ENCODE results near the gene GFRA4.
"Not testable (repeated sequence)": the region's sequence is repeated elsewhere in the genome, so short reads cannot be mapped to it uniquely, and the experiment has no call there.

GFRA4 gene

DNA sequence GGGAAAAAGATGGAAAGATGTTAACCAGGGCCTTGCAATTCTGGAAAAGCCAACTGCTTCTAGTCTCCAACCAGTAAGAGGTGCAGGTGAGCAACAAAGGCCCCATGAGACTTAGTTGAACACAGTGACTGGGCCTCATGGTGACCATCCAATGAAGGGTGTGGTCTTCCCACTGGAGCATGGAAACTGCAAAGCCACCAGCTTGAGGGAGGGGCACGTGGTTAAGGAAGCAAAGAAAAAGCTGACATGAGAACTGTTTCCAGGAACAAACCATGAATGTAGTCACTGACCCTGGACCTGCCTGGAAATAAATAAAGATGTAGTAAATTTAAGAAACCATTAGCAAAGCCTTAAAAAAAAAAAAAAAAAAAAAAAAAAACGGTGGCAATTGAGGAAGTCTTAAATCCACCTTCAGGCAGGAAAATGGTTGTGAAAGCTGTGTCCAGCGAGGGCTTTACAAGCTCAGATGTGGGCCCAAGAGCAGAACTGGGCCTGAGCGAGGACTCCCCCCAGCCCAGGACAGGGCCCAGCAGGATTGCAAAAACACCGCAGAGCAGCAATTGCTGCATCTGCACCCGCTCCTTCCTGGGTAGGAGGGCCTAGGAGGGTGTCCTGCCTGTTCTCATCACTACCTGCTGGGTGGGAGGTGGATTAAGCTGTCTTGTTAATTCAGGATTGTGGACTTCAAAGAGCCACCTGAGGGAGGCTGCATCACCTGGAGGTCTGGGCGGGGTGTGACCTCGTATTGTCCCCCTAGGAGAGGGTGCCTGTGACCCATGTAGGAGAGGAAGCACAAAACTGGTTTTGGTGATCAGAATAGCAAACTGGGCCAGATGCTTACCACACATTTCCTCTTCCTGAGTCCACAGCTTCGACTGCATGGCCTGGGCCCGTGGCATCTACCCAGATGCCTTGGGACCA, 10.3 kb downstream of the GFRA4 start:
- DNase-seq, result no peak

DNA sequence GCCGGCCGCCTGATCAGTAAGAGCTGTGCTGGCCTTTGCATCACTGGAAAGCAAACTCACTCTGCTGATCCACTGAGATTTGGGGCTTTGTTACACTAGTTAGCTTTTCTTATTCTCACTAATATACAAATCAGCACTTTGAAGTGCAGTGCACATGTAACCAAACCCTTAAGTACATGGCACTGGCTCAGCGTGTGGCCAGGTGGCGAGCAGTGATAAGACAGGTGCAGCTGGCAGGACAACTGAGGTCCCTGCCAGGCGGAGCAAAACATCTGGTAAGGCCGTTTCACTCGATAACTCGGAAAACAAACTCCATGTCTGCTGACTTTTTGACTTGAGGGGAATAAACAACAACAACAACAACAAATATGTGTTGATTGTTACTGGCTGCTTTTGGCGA, 11.0 kb downstream of the GFRA4 start:
- no peak for DNase-seq

GRCh38 chr20:3651204-3651962, 11.8 kb downstream of the GFRA4 start:
- DNase-seq, result no peak

- DNase-seq, result no peak
These were observed 14.2 kb downstream of the GFRA4 start for GRCh38 chr20:3648951-3649350.

DNA sequence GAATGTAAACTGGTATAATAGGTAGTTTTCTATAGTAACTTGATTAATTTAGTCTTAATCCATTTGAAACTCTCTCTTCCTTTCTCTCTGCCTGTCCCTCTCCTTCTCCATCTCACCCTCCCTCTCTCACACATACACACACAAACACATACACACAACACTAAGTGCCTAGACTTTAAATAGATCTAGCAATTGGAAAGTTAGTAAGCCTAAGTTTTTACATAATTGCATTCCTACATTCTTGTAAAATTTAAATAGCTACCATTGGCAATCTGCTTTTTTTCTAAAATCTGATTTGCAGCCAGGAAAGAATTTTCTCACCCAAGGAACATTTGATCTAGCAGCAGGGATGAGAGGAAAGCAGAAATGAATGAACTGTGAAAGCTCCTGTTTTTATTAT, 15.7 kb downstream of the GFRA4 start:
- DNase-seq, result no peak

DNA sequence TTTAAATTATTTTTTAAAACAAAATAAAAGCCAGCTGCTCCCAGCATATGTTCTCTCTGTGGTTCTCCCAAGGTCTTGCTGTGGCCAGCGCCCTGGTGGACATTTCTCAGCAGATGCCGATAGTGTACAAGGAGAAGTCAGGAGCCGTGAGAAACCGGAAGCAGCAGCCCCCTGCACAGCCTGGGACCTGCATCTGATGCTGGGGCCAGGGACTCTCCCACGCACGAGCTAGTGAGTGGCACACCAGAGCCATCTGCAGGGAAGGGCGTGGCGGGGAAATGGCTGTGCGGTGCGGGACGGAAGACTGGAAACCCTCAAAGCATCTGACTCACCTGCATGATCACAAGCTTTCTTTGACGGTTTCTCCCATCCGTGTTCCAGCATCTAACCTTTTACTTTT, 16.5 kb downstream of the GFRA4 start:
- no peak for DNase-seq

DNA sequence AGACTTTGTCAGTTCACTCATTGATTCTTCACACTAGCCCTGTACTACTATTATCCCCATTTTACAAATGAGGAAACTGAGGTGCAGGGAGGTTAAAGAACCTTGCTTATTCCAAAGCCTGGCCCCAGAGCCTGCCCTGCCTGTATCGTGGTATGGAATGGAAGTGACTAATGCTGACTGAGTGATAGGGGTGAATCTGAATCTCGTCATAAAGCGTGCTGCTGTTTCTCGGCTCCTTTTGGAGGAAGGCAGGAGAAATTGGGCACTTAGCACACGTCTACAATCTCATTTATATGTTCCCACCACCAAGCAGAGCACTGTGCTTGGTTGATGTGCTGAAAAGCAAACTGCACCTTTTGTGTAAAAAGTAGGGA, 17.1 kb downstream of the GFRA4 start:
- DNase-seq, result no peak

DNA sequence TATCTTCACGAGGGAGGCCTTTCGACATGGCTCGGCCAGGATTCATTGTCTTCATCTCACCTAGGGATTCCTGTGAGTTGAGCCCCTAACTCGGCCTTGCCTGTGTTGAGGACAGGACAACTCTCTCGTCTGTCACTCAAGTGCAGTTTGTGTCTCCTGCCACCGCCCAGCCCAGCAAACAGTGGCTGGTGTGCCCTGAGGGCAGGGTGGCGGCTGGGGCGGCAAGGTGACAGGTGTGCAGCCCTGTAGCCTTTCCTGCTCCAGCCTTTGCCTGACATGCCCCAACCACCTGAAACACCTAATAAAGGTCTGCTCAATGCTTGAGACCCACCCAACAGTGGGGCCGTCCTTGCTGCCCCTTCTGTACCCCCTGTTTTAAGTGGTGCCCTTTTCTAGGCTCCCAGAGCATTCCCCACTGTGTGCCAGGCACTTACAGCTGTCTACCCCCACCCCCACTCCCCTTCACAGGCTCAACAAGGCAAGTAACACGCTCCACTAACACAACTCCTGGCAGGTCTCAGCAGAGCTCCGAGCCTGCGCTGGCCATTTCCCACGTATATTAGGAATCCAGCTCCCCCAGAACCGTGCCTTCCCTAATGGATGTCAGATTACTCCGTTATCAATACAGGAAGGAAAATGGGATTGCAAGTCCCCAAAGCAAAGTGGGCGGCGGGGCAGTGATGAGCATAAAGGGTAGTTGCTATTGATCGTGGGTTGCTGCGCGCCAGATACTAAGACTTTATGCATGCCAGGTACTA, 17.7 kb downstream of the GFRA4 start:
- no peak for DNase-seq

- no peak for DNase-seq
These were observed 22.9 kb downstream of the GFRA4 start for GRCh38 chr20:3640259-3640658.

- no peak for DNase-seq
These were observed 27.9 kb downstream of the GFRA4 start for GRCh38 chr20:3635346-3635745.

GRCh38 chr20:3633913-3634478, 29.2 kb downstream of the GFRA4 start:
- DNase-seq, result no peak

DNA sequence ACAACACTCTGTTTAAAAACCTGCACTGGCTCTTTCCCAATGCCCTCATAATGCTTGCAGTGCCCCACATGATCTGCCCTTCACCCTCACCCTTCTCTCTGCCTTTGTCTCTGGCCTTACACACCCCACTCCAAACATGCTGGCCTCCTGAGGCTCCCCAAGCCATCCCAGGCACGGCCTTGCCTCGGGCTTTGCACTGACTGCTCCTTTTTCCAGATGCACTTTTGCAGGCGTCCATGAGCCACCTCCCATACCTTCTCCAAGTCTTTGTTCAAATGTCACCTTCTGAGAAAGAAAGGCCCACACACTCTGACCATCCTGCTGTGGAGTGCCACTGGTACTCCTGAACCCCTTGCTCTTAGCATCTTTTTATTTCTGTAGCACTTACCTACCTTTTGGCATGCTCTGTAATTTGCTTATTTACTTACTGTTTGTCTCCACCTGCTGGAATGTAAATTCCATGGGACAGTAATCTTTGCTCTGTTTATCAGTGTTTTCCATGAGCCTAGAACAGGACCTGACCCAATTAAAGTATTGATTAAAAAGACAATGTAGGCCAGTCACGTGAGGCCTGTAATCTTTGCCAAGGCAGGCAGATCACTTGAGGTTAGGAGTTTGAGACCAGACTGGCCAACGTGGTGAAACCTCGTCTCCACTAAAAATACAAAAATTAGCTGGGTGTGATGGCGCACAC, 30.7 kb downstream of the GFRA4 start:
- no peak for DNase-seq

GRCh38 chr20:3631534-3631933, 31.7 kb downstream of the GFRA4 start:
- no peak for DNase-seq

GRCh38 chr20:3630429-3630828, 32.8 kb downstream of the GFRA4 start:
- no peak for DNase-seq

- DNase-seq, result no peak
These were observed 33.3 kb downstream of the GFRA4 start for GRCh38 chr20:3629893-3630292.

DNA sequence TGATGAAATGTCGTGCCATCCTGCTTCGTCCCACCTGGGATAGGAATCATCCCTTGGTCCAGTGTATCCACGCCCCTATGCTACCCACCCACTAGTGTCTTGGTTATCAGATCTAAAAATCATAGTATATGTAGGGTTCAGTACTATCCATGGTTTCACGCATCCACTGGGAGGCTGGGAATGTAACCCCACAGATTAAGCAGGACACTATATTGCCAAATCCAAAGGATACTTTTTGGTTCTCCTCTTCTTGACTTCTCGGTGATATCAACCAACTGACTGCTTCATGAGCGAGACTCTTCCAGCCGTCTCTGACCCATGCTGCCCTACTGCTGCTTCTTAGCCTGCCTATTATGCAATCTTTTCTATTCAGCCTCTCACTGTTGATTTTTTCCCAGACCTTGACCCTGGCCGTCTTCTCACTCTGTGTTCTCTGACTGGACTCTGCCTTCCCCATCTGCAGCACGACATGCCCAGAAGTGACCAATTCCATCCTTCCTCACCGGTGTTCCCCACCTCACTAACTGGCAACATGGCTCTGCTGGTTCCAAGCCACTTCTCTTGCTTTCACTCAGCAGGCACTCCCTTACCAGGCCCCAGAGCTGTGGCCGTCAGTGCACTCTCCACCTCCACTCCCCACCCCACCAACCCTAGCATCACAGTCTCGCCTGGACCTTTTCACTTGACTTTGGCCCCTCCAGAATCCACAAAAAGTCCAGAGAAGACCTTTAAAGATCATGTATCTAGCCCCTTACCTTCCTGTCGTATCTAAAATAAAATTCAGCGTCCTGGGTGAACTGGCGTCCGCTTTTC, 34.5 kb downstream of the GFRA4 start:
- DNase-seq, result no peak

DNA sequence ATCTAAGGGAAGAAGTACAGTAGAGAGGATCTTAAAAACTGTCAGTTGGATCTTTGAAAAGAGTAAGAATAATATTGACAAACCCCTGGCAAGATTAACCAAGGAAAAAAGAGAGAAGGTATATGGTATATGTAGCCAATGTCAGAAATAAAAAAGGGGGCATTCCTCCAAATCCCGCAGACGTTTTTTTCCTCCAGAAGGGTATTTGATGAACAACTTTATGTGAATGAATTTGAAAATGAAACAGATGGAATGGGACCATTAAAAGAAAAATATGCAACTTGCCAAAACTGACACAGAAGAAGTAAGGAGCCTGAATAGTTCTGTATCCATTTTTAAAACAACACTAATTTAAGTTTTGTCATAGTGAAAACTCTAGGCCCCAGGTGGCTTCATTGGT, 35.7 kb downstream of the GFRA4 start:
- no peak for DNase-seq

GRCh38 chr20:3622406-3622805, 40.8 kb downstream of the GFRA4 start:
- DNase-seq, result no peak

DNA sequence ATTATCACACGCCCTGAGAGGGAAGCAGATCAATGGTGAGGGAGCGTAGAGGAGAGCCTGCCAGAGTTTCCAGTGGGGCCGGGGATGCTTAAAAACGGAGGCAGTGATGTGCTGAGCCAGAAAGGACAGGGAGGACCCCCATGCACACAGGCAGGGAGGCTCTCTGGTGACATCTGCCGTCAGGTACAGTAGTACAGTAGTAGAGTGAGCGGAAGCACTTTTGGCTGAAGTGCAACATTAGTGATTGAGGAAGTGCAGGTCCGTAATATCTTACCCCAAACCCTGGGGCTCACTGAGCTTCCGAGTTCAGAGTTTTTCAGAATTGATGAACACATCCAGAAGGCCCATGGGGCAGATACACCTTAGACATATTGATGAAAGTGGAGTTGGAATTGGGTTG, 42.1 kb downstream of the GFRA4 start:
- DNase-seq, result no peak

- no peak for DNase-seq
These were observed 46.9 kb downstream of the GFRA4 start for GRCh38 chr20:3616250-3616649.

DNA sequence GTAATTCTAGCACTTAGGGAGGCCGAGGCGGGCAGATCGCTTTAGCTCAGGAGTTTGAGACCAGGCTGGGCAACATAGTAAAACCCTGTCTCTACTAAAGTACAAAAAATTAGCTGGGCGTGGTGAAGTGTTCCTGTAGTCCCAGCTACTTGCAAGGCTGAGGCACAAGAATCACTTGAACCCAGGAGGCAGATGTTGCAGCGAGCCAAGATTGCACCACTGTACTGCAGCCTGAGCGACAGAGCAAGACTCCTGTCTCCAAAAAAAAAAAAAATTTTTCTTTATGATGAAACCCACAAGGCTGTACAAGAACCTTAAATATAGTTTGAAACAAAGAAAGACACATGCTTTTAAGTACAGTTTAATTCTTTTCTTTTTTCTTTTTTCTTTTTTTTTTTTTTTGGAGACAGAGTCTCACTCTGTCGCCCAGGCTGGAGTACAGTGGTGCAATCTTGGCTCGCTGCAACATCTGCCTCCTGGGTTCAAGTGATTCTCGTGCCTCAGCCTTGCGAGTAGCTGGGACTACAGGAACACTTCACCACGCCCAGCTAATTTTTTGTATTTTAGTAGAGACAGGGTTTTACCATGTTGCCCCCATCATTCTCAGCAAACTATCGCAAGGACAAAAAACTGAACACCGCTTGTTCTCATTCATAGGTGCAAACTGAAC, 47.9 kb downstream of the GFRA4 start:
- not testable (repeated sequence) for DNase-seq
